CD4-positive, alpha-beta T cell (primary cell): ENCODE measurements around the gene KCNMB1. TPM values are rescaled to one million over a fixed set of nuclear protein-coding genes. Genes with fewer than 3 reads are reported as not detected.

Source experiments
- ATAC-seq: fragments of 200-7000 bp; cut with Tn5 transposase; one replicate; pipeline ENCODE4 v1.10.0; 2022; ENCODE audit warnings: mild to moderate bottlenecking; ENCODE audit not compliant: poor library complexity
- CTCF ChIA-PET: fragments of 350-600 bp; sonication (Branson Sonifier 250); formaldehyde crosslinking; loops from one replicate; lab custom pipeline; 2021; ENCODE audit warnings: antibody characterized with exemption, inconsistent platforms; lab: Charles Lee
- POLR2A ChIA-PET: fragments of 350-600 bp; sonication (Branson Sonifier 250); formaldehyde crosslinking; loops from one replicate; lab custom pipeline; 2021; ENCODE audit warnings: antibody characterized with exemption, inconsistent platforms; lab: Charles Lee
- DNase-seq, 14 experiments: peaks; one replicate each; pipeline ENCODE4 v3.0.0-alpha.2; 2013 to 2020; ENCODE audit warnings: mixed read lengths in 2 of 14
- H3K27ac ChIP-seq, 2 donors: one replicate each; pipeline versions ENCODE4 v1.5.1 to v1.7.0; 2013; ENCODE audit warnings: low read length in 2 of 2, low read depth in 1 of 2, mild to moderate bottlenecking in 1 of 2
- H3K27me3 ChIP-seq, 2 experiments: 1 replicate in 1 of 2; 2 replicates in 1 of 2; pipeline versions ENCODE4 v1.6.1 to v1.7.0; 2013; ENCODE audit warnings: low read length in 2 of 2, control low read depth in 1 of 2, mild to moderate bottlenecking in 1 of 2, moderate library complexity in 1 of 2; ENCODE audit not compliant: insufficient read depth in 2 of 2, control insufficient read depth in 1 of 2
- H3K36me3 ChIP-seq: one replicate; pipeline ENCODE4 v1.6.1; 2013; ENCODE audit warnings: low read length, control low read depth; ENCODE audit not compliant: insufficient read depth
- H3K4me1 ChIP-seq: one replicate; pipeline ENCODE4 v1.6.1; 2013; ENCODE audit warnings: low read length, control low read depth; ENCODE audit not compliant: insufficient read depth
- H3K4me3 ChIP-seq: one replicate; pipeline ENCODE4 v1.5.1; 2013; ENCODE audit warnings: mild to moderate bottlenecking, low read length, moderate library complexity
- H3K9me3 ChIP-seq, 2 experiments: 1 replicate in 1 of 2; 2 replicates in 1 of 2; pipeline versions ENCODE4 v1.6.1 to v1.7.0; 2013; ENCODE audit warnings: low read length in 2 of 2, mild to moderate bottlenecking in 2 of 2, control low read depth in 1 of 2, moderate library complexity in 1 of 2; ENCODE audit not compliant: control insufficient read depth in 1 of 2, insufficient read depth in 1 of 2
- H3K27ac Mint-ChIP-seq: one replicate; pipeline ENCODE4 v1.8.0; 2020; ENCODE audit warnings: mixed read lengths
- H3K27me3 Mint-ChIP-seq: one replicate; pipeline ENCODE4 v1.8.0; 2021; ENCODE audit warnings: mixed read lengths
- H3K36me3 Mint-ChIP-seq: one replicate; pipeline ENCODE4 v1.8.0; 2021; ENCODE audit warnings: low read depth, mixed read lengths
- H3K4me1 Mint-ChIP-seq: one replicate; pipeline ENCODE4 v1.8.0; 2021; ENCODE audit warnings: low read depth, mixed read lengths
- H3K4me3 Mint-ChIP-seq: one replicate; pipeline ENCODE4 v1.8.0; 2020; ENCODE audit warnings: mild to moderate bottlenecking, mixed read lengths
- H3K9me3 Mint-ChIP-seq: one replicate; pipeline ENCODE4 v1.8.0; 2020; ENCODE audit warnings: mixed read lengths
- CTCF ChIP-seq: fragments of 200-600 bp; IDR thresholded peaks from one replicate; pipeline ENCODE4 v1.8.0; 2022; ENCODE audit warnings: antibody characterized with exemption, mild to moderate bottlenecking
- intact Hi-C, 2 experiments: fragments of 100-400 bp; cut with DNase I in 1 of 2; cut with micrococcal nuclease in 1 of 2; formaldehyde crosslinking; loops; one replicate each; pipeline versions ENCODE4 v1.15.1 to v1.9.0; 2023 to 2025; cut with DNase I, micrococcal nuclease
- total RNA-seq, 174 experiments: library from RNA in 2 of 174; stranded (reverse) in 2 of 174; gene quantifications; one replicate each; pipeline ENCODE4 v1.2.3 and lab custom pipeline; 2021 to 2026

KCNMB1 gene
- total RNA-seq, 2 experiments from 2014 or later, result 0.06 to 0.11 TPM

DNA sequence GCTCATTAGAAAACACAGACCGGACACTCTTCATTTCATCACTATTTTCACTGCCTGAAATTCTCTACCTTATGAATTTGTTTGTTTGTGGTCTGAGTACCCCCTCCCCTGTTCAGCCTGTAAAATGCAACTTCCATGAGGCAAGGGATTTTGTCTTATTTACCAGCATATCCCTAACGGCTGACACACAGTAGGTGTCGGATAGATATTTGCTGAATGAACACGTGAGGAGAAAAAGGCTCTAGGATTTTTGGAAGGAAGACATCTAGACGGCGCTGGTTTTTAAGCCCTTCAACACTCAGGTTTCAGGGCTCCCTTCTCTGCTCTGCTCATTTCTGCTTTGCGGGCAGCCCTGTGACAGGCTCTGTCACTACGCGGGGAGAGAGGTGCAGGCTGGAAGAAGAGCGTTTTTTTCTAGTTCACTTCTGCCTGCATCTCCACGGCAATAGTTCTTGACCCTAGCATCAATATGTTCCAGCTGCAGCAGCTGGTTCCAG lies 41.0 kb downstream of the KCNMB1 start:
- DNase-seq (peak in 1 of 14 experiments; percentile 32), ATAC-seq (peak; percentile 24)
- intact Hi-C loops, result no loop called here
- Histone ChIP-seq H3K36me3 (no peaks in the 10 kb centered on the region), H3K9me3 (no peaks in the 10 kb centered on the region), H3K4me3 (no peak overlapping the region), H3K27me3 (peaks cover 0 to 4% of the 10 kb centered on the region in 2 experiments), H3K4me1 (peaks cover 3% of the 10 kb centered on the region), H3K27ac (no peak overlapping the region)
- ChIA-PET POLR2A (no interaction called here), CTCF (interaction anchor here (1.2 to 2.7 kb wide), 4 partner anchors 74 to 123 kb away, joined by 3 to 11 read pairs (median 6); no protein-coding TSS in a partner anchor)
- Mint-ChIP-seq H3K36me3 (no peaks in the 10 kb centered on the region), H3K27ac (no peak overlapping the region), H3K4me3 (no peak overlapping the region), H3K27me3 (peaks cover 38% of the 10 kb centered on the region), H3K9me3 (no peaks in the 10 kb centered on the region), H3K4me1 (peaks cover 4% of the 10 kb centered on the region)
- TF ChIP-seq CTCF, result no peak

DNA sequence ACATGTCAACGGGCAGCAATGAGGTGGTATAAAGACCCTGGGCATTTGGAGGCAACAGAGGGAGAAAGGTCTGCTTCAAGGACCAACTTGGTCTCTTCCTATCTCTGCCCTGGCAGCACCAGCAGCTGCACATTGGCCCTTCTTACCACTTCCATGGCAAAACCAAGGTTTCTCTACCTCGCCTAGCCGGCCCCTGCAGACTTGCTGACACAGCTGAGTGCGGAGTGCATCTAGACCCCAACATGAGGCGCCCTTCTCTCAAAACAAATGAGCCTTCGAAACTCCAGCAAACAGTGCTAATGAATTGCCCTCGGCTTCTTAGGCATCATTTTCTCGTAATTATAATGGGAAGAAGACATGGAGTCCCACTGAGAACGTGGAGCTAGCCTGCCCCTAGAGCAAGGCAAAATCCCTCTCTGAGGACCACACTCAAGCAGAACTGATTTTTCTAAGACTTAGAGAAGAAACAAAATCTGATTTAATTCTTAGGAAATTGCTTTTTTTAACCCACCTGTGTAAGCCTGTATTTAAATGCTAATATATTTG lies 42.1 kb downstream of the KCNMB1 start:
- H3K27me3 Mint-ChIP-seq, result peaks cover 33% of the 10 kb centered on the region
- H3K4me3 ChIP-seq, result no peak overlapping the region
- TF ChIP-seq CTCF, result no peak
- CTCF ChIA-PET, result interaction anchor here (1.2 to 2.7 kb wide), 3 partner anchors 73 to 122 kb away, joined by 3 to 11 read pairs (median 9); no protein-coding TSS in a partner anchor
- POLR2A ChIA-PET, result no interaction called here
- H3K36me3 Mint-ChIP-seq, result no peaks in the 10 kb centered on the region
- H3K27ac ChIP-seq, result no peak overlapping the region
- H3K27me3 ChIP-seq, result no peaks in the 10 kb centered on the region
- intact Hi-C loops, result no loop called here
- no peaks in the 10 kb centered on the region for H3K4me1 Mint-ChIP-seq
- H3K27ac Mint-ChIP-seq, result no peak overlapping the region
- ATAC-seq (no peak), DNase-seq (peak in 1 of 14 experiments; percentile 25)
- no peaks in the 10 kb centered on the region for H3K9me3 Mint-ChIP-seq
- no peaks in the 10 kb centered on the region for H3K4me1 ChIP-seq
- no peaks in the 10 kb centered on the region for H3K9me3 ChIP-seq
- no peaks in the 10 kb centered on the region for H3K36me3 ChIP-seq
- H3K4me3 Mint-ChIP-seq, result no peak overlapping the region

DNA sequence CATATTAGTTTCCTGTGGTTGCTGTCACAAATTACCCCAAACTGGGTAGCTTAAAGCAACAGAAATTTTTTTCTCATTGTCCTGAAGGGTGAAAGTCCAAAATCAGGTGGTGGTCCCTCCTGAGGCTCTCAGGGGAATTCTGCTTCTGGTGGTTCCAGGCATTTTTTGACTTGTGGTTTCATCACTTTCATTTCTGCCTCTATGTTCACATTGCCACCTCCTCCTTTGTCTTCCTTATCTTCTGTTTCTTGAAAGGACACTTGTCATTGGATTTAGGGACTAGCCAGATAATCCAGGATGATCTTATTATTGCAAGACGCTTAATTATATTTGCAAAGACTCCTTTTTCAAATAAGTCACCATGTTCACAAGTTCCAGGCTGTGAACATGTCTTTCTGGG lies 43.2 kb downstream of the KCNMB1 start:
- Histone ChIP-seq H3K4me3 (no peak overlapping the region), H3K4me1 (no peaks in the 10 kb centered on the region), H3K9me3 (no peaks in the 10 kb centered on the region), H3K36me3 (no peaks in the 10 kb centered on the region), H3K27me3 (no peaks in the 10 kb centered on the region), H3K27ac (no peak overlapping the region)
- POLR2A ChIA-PET, result no interaction called here
- no peak overlapping the region for H3K27ac Mint-ChIP-seq
- no peaks in the 10 kb centered on the region for H3K36me3 Mint-ChIP-seq
- ATAC-seq (no peak), DNase-seq (no peak)
- no peak overlapping the region for H3K4me3 Mint-ChIP-seq
- intact Hi-C loops, result no loop called here
- no peaks in the 10 kb centered on the region for H3K4me1 Mint-ChIP-seq
- no peak for TF ChIP-seq CTCF
- H3K9me3 Mint-ChIP-seq, result no peaks in the 10 kb centered on the region
- CTCF ChIA-PET, result interaction anchor here (1.6 kb wide), 1 partner anchor 120 kb away, joined by 5 read pairs; no protein-coding TSS in a partner anchor
- H3K27me3 Mint-ChIP-seq, result peaks cover 28% of the 10 kb centered on the region
